Stimulated activated naive B cell treated with anti-CD40 and anti-IgM and Interleukin-4, amounts not matched to agents 10 μg/mL and 1 μg/mL and 100 μg/mL, for 72 hours (primary cell): ENCODE data around the gene MYLK3.
A peak's percentile ranks its signal among the peaks of the same experiment; 100 is the strongest.
"Not testable (repeated sequence)": the region's sequence is repeated elsewhere in the genome, so short reads cannot be mapped to it uniquely, and the experiment has no call there.

Experiments used
- ATAC-seq, 2 donors: fragments of 150-1000 bp; cut with Tn5 transposase; replicated peaks; 2 replicates each; pipeline ENCODE4 v1.10.0; 2021; ENCODE audit warnings: moderate library complexity in 1 of 2
- DNase-seq: peaks from one replicate; pipeline ENCODE4 v3.0.0; 2021
- H3K27ac Mint-ChIP-seq: one replicate; pipeline ENCODE4 v1.8.0; 2022; ENCODE audit warnings: mild to moderate bottlenecking, mixed read lengths
- H3K27me3 Mint-ChIP-seq, 2 donors: one replicate each; pipeline ENCODE4 v1.8.0; 2022; ENCODE audit warnings: mixed read lengths in 2 of 2
- H3K36me3 Mint-ChIP-seq, 2 donors: one replicate each; pipeline ENCODE4 v1.8.0; 2022; ENCODE audit warnings: mixed read lengths in 2 of 2, mild to moderate bottlenecking in 1 of 2
- H3K4me1 Mint-ChIP-seq, 2 donors: one replicate each; pipeline ENCODE4 v1.8.0; 2022; ENCODE audit warnings: mixed read lengths in 2 of 2, mild to moderate bottlenecking in 1 of 2
- H3K4me3 Mint-ChIP-seq, 2 donors: one replicate each; pipeline ENCODE4 v1.8.0; 2022; ENCODE audit warnings: mild to moderate bottlenecking in 2 of 2, mixed read lengths in 2 of 2, moderate library complexity in 1 of 2
- H3K9me3 Mint-ChIP-seq, 2 donors: one replicate each; pipeline ENCODE4 v1.8.0; 2022; ENCODE audit warnings: mixed read lengths in 2 of 2, mild to moderate bottlenecking in 1 of 2

The MYLK3 gene

GRCh38 chr16:46681867-46682266, 66.3 kb downstream of the MYLK3 start:
- H3K27me3 Mint-ChIP-seq, H3K27ac Mint-ChIP-seq, H3K9me3 Mint-ChIP-seq: not testable (repeated sequence)

GRCh38 chr16:46677943-46678342, 70.2 kb downstream of the MYLK3 start:
- not testable (repeated sequence) for DNase-seq, H3K4me1 Mint-ChIP-seq, H3K27ac Mint-ChIP-seq, H3K27me3 Mint-ChIP-seq, ATAC-seq, H3K9me3 Mint-ChIP-seq, H3K4me3 Mint-ChIP-seq
- peaks cover 9 to 36% of the 10 kb centered on the region in 2 donors for H3K36me3 Mint-ChIP-seq

More at GRCh38 chr16:46681867-46682266, 66.3 kb downstream of the MYLK3 start:
- not testable (repeated sequence) for ATAC-seq, DNase-seq, H3K4me3 Mint-ChIP-seq
- Mint-ChIP-seq H3K36me3 (peaks cover 5 to 20% of the 10 kb centered on the region in 2 donors), H3K4me1 (peaks cover 9 to 16% of the 10 kb centered on the region in 2 donors)

- peaks cover 0 to 2% of the 10 kb centered on the region in 2 donors for H3K4me1 Mint-ChIP-seq
- H3K27me3 Mint-ChIP-seq: no peaks in the 10 kb centered on the region
- DNase-seq (peak; percentile 22), ATAC-seq (peak; percentile 94 to 99)
- H3K9me3 Mint-ChIP-seq: no peaks in the 10 kb centered on the region
- H3K4me3 Mint-ChIP-seq: no peak overlapping the region
- peaks cover 10 to 35% of the 10 kb centered on the region in 2 donors for H3K36me3 Mint-ChIP-seq
- no peak overlapping the region for H3K27ac Mint-ChIP-seq
These were observed 74.7 kb downstream of the MYLK3 start for GRCh38 chr16:46673320-46674013.

GRCh38 chr16:46662123-46662522, 86.0 kb downstream of the MYLK3 start:
- Mint-ChIP-seq H3K36me3 (peaks cover 37 to 60% of the 10 kb centered on the region in 2 donors), H3K27ac (no peak overlapping the region), H3K4me1 (peaks cover 11 to 28% of the 10 kb centered on the region in 2 donors), H3K9me3 (no peaks in the 10 kb centered on the region), H3K27me3 (no peaks in the 10 kb centered on the region), H3K4me3 (no peak overlapping the region)
- ATAC-seq (no peak), DNase-seq (no peak)

- Mint-ChIP-seq H3K27me3 (no peaks in the 10 kb centered on the region), H3K4me1 (peaks cover 11 to 28% of the 10 kb centered on the region in 2 donors), H3K4me3 (peak overlapping the region; percentile 7 to 17), H3K9me3 (no peaks in the 10 kb centered on the region), H3K36me3 (peaks cover 38 to 72% of the 10 kb centered on the region in 2 donors), H3K27ac (peak overlapping the region; percentile 63)
- peak; percentile 99 for ATAC-seq
- DNase-seq: peak; percentile 77
These were observed 89.2 kb downstream of the MYLK3 start for GRCh38 chr16:46658925-46659324.
